Measurements from ENCODE around the gene RBFOX1.

Gene RBFOX1

DNA sequence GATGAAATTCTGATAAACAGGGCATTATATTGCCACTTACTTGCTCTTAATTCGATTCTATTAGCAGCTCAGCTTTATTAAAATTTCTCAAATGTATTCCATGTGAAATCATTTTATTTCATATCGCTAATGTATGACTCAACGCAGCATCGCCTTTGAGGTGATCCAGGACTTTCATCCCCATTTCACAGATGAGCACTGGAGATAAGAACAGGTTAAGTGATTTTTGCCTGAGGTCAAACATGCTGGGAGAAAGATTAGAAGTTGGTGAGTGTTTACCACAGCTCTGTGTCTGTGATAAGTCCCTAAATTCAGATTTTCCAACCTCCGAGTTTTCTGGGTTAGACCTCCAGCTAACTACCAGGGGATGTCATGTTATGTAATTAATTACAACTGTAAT, 43.6 kb downstream of the RBFOX1 start:
- no peak for DNase-seq

DNA sequence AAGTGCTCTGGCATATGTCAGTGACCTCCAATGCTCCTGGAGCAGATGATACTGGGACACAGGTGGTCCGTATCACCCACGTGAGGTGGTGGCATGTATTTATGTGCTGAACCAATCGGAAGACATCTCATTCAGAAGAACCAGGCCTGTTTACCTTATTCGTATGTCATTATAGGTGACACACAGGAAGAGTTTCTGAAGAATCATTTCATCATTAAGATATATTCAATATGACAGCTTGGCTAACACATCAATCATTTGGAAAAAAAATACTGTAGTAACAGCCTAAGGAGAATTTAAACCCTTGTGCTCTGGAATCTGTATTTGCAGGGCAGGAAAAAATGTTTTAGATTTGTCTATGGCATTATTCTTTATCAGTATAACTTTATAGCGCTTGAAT, 44.6 kb downstream of the RBFOX1 start:
- no peak for DNase-seq

DNA sequence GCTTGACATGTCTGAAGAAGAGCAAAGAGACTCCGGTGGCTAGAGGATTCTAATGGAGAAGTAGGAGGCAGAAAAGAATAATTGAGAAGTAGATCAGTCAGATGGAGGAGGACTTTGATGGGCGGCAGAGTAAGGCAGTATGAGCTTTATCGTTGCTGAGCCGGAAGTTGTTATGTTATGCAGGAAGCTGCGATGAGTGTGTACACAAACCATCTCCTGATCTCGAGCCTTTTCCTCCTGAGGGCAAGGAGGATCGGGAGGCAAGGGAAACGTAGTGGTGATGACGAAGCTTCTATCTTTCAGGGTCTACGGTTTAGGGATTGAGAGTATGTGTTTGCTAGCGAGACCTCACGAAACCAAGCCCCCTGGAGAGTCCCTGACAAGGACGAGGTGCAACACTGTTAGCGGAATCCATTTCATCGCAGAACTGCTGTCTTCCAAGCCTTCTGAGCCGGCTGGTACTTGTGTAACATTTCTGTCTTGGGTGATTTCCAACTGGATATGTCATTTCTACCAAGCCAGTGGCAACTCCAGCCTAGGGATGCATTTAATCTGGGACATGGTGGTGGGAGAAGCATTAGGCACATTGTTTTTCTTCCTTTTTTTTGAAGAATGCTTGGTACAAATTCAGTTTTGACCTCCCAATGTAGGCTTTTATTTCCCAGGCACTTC, 45.5 kb downstream of the RBFOX1 start:
- DNase-seq, result no peak

DNA sequence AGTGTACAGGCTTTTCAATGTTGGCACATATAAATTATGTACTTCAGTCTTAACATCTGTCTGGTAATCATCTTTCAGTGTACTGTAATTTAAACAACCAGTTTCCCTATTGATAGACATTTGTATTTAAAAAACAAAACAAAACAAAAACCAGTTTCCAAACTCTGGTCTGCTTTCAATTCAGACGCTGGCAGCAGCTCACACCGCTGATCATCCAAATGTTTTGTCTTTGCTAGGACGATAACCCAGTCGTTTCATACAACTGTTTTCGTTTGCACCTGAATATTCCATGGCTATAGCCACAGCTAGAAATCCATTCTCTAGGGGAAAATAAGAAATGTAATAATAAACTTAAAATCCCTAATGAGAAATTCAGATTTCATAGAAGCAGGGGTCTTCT, 47.8 kb downstream of the RBFOX1 start:
- DNase-seq, result no peak

DNA sequence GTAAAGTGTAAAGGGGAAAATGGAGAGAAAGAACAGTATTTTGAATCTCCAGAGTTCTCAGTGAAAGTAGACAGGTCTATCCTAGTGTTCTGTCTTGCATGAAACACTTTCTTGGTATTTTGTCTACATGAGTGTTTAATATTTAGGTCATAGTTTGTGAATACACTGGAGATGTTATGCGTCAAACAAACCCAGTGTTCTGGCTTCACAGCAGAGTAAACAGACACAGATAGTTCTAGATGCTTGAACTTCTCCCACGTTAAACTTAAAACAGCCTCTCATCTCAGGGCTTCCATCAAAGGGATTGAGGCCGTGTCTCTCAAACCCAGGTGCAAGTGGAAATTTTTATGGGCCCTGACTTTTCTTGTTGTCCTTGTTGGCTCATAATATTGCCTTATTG, 48.3 kb downstream of the RBFOX1 start:
- no peak for DNase-seq

DNA sequence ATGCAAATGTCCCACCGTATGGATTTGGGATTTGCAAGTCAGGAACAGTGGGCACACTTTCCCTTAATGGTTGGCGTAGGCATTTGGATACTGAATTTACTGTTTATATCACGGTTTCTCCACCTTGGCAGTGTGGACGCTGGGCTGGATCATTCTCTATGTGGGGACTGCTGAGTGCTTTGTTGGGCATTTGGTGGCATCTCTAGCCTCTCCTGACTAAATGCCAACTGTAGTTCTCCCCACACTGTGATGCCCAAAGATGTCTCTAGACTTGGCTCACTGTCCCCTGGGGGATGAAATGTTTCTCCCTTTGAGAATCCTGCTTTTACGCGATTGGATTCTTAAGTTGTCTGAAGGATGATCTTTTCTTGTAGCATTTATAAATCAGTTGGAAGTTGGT, 49.0 kb downstream of the RBFOX1 start:
- no peak for DNase-seq

DNA sequence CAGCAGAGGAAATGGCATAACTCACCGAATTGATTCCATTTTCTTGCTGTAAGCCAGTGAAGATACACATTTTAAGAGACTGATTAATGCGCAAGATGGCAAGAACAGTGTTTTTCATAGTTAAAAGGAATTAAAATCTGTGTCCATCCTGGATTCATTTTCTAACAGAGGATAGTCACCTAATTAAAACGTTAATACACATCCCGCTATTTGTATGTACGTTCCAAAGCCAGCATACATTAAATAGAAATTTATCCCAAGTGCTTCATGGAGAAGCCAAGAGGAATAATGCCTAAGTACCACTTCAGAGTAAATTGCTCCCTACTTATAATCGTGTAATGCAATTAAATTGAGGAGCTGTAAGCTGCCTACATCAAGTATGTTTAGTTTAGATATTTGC, 49.9 kb downstream of the RBFOX1 start:
- no peak for DNase-seq

DNA sequence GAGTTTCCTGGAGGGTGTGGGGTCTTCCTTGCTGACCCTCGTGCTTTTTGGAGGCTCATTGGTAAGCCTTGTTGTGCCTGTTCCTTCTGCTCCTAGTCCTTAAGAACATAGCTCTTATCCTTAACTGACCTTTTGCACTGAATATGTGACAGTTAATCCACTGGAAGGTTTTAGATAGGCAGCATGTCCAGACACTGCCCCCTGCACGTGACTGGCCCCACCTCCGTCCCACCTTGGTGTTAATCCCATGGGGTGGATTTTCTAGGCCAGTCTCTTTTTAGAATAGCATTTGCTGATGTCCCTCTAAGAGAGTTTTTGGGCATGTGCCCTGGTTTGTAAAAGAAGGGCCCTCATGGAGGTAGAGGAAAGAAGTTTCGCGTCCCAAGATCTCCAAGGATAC, 58.3 kb downstream of the RBFOX1 start:
- no peak for DNase-seq

DNA sequence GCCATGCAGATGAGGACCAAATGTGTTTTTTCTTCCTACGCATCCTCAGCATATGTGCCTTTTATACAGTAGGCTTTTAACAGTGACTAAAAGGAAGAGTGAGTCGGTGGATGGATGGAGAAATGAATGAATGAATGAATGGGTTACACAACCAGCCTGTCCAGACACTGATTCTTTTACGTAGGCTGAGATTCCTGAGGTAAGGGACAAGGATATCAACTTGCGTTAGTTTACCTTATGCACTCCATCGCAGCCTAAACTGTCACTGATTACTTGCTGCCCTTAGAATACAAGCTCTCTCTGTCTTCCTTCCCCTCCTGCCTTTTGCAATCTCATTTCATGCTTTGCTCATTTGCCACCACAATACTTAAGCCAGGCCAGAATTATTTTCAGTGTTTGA, 59.0 kb downstream of the RBFOX1 start:
- no peak for DNase-seq

DNA sequence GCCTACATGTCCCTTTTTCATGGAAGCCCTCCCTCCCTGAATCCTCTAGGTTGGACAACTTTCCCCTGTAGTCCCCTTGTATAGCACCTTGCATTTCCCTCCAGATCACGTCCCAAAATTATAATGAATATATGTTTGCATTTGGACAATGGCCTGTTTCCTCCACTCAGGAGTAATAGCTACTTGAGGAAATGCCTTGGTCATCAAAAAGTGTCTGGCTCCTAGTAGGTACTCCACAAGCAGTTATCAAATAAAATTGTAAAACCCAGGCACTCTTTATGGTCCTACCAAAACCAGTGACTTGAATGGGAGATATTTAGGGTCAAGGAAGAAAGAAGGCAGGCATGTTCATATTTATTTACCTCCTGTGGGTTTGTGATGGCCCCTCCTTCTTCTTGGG, 59.6 kb downstream of the RBFOX1 start:
- no peak for DNase-seq

DNA sequence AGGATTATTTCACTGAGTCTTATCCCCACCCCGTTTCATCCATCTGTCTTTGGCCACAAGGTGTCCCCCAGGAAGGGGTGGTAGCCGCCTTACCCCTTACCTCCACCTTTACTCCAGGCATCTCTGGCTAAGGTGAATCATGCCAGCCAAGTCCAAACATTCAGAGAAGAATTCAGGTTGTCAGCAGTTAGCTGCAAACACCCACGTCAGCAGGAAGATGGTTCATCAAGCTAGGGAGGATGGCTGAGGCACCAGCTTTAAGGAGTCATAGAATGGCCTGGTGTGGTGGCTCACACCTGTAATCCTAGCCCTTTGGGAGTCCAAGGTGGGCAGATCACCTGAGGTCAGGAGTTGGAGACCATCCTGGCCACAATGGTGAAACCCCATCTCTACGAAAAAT, 61.0 kb downstream of the RBFOX1 start:
- no peak for DNase-seq

DNA sequence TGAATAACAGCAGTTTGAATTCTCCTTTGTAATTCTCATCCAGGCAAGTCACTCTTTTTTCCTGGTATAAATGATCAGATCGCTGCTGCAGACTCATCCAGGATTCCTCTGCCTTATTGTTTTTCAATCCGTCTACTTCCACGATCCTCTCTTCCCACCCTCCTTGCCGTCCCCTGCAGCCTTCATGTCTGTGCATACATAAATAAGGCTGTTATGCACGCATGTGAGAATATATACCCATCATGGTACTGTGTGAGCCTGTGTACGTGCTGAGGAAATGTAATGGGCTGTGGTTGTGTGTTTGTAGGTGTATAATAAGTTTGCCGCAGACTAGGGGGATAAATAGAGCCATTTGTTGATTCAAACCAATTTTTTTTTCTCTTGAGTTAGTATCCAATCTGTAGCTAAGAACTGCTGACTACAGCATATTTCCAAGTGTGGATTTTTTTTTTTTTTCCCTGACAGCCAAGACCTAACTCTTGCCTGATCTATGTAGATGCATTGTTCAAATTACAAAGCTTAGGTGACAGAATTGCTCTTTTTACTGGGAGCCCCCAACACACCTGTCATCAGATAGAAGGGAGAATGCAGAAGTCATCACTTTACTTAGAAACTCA, 62.2 kb downstream of the RBFOX1 start:
- DNase-seq, result no peak

DNA sequence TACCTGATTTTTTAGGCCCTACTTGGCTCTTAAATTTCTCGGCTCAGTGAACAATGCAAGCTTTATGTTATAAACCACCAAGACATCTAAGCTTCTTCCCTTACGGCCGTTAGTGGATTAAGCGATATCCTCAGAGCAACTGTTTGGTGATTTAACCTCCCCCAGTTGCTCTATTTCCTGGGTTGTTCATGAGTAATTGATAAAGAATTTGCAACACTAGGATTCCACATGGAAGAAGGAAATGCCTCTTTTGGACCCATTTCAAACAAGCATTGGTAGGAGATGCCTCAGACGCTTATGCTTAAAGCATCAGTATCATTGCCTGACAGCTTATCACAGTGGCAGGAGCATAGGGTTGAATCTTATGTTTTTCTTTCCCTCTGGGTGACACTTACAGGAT, 65.3 kb downstream of the RBFOX1 start:
- DNase-seq, result no peak

DNA sequence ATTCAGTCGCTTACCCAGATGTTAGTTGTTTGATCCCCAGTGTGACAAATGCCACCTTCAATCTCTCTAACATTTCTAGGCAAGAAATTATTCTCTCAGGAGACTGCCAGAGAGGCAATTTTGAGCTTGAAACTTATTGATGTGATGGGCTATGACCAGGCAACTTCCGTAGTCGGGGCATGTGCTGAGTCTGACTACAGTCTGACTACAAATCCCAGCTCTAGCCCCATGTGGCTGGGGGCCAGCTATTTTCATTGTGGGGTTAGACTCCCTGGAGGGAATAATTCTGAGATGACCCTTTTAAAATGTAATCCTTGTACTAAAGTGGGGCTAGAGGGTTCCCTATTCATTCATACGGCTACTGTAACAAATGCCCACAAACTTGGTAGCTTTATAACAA, 65.9 kb downstream of the RBFOX1 start:
- DNase-seq, result no peak

DNA sequence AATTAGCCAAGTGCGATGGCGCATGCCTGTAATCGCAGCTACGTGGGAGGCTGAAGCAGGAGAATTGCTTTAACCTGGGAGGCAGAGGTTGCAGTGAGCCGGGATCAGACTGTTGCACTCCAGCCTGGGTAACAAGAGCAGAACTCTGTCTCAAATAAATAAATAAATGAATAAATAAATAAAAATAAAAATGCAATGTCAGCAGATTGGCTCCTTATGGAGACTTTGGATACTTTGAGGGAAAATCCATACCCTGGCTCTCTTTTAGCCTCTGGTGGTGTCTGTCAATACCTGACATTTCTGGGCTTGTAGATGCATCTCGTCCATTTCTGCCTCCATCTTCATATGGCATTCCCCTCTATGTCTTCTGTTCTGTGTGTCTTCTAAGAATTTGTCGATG, 66.7 kb downstream of the RBFOX1 start:
- no peak for DNase-seq

DNA sequence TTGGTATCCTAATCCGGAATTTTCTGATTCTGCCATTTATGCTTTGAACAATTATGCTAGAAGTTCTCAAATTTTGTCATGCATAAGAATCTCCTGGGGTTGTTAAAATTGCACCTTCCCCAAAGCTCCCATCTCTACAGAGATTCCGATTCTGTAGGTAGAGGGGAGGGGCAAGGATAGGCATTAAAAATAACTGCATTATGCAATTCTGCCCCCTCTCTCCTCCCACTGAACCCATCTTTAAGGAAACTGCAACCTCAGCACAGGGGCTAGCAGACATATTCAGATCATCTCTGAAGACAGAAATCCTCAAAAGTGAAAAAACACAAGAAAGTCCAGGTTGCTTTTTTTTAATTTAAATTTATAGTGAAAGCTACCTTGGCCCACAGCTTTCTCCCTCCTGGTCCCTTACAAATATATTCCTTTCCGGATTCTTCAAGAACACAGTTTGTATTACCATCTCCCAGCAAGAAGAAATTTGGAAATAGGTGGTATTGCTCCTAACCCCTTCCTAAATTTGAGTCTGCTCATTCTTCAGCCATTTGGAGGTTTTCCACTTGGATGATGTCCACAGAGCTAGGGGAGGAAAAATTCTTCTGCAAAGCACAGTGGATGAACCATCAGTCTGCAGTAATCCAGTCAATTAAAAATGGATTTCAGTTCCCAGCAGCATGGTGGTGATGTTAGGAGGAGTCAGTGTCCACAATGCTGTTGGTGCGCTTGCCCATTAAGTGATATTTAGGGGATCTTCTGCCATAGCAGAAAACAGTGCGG, 67.7 kb downstream of the RBFOX1 start:
- DNase-seq, result no peak

DNA sequence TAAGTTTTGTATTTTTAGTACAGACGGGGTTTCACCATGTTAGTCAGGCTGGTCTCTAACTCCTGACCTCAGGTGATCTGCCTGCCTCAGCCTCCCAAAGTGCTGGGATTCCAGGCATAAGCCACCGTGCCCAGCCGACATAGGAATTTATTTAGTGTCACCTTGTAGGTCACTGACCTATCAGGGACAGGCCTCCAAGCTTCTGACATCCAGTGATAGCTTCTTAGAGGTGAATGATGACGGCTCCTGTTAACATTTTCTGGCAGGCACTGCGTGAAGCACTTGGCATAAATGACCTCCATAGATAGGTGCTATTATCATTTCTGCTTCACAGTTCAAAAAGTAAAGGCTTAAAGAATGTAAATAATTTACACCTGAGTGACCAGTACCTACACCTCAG, 71.6 kb downstream of the RBFOX1 start:
- DNase-seq, result no peak

DNA sequence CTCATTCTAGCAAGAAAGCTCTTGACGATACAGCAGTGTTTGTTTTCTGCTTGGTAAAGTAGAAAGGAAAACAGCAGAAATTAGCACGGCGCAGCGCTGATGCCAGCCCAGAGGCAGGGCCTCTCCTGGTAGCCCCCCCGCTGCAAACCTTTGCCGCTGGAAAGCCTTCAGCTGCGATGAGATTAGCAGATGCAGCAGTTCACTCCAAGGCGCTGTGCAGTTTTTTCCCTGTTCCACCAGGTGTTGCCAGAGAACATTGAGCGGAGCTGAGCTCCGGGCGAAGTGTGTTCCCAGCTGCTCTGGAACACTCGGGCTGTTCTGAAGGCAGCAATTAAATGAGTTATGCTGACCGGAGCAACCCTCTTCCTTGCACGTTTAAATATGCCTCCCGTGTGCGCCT, 72.5 kb downstream of the RBFOX1 start:
- no peak for DNase-seq

DNA sequence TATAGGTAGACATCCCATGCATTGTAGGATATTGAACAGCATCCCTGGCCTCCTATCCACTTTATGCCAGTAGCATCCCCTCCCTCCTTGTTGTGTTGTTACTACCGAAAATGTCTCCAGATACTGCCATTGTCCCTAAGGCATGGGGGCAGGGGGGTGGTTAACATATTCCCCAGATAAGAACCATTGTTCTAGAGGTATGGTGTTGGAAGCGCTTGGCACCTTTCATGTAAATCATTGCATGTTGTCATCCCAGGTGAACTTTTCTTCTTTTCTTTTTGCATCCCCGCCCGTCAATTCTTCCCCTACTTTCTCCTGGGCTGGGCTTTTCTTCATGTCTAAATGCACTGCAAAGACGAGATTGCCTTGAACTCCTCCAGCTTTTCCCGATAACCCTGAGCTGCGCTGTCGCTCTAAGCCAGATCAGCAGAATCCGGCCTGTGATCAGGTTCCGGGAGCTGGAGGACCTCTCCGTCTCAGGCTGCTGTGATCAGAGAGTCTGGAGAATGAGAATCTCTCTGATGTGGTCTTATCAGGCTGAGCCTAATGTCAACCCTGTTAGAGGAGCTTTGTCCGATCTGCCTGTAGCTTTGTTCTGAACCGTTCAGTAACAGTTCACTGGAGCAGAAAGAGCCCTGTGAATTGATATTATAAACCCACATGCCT, 76.2 kb downstream of the RBFOX1 start:
- no peak for DNase-seq

DNA sequence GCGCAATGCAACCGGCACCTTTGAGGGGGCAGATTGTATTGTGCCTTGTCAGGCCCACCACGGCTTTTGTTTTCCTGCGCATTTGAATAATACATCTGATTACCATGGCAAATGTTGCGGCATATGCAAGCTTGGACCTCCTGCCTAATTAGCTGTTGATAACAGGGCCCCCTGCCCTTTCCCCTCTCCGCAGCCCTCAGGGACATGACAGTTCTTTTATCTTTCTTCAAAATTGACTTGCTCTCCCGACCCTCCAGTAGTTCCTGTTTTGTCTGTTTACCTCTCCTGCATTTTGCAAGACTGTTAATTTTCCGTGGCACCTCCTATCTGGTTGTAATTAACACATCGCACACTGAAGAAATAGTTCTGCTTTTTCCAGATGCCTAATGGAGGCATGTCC, 86.8 kb downstream of the RBFOX1 start:
- no peak for DNase-seq

DNA sequence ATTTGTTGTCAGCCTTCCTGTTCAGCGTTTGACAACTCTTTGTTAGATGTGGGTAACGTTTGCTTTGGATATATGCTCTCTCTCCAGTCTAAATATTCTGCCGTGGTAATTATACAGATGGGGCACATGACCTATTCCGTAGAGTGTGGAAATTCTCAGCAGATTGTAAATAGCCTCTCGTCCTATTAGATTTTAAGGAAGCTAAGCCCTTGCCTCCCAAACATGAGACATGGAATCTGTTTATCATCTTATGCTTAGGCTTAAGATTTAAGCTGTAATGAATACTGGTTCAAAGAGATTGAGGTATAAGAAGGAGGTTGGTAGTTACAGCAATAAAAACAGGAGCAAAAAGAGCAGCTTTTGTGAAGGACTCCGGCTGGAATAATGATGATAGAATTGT, 87.4 kb downstream of the RBFOX1 start:
- no peak for DNase-seq

DNA sequence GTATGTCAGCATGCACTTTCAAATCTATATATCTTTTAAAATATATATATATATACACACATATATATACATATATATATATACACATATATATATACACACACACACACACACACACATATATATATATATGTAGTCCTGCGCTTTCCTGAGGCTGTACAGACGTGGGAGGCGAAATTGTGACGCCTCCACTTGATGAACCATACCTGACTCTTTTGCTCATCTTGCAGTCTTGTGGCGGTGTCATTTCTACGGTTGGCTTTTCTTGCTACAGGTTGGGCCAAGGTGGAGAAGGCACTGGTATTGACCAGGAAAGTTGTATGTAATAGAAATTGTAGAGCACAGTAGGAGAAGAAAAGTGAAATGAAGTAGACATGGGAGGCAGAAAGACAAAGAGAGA, 88.2 kb downstream of the RBFOX1 start:
- no peak for DNase-seq

DNA sequence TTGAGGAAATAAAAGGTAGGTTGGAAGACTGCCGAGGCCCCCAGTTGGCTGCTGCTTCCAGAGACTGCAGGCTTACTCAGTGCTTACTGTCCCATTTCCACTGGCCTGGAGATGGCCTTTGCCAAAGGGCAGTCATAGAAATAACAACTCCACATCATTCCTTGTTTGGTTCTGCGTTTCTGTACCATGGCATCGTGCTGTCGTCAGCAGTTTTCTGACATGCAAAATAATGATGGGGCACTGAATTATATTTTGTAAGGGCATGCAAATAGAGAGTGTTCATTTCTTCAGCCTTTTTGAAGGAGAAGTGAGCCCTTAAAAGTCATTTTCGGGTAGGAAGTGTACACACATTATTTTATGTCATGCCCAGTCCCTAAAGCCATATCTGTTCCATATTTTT, 88.9 kb downstream of the RBFOX1 start:
- DNase-seq, result no peak
